ENCODE results near the gene COBL.

Gene COBL

GRCh38 chr7:51068401-51068800 is 248.2 kb downstream of the COBL start:
- in situ Hi-C loops (cut with HindIII; ENCODE audit: low sequenced_read_pairs), result no loop called here

DNA sequence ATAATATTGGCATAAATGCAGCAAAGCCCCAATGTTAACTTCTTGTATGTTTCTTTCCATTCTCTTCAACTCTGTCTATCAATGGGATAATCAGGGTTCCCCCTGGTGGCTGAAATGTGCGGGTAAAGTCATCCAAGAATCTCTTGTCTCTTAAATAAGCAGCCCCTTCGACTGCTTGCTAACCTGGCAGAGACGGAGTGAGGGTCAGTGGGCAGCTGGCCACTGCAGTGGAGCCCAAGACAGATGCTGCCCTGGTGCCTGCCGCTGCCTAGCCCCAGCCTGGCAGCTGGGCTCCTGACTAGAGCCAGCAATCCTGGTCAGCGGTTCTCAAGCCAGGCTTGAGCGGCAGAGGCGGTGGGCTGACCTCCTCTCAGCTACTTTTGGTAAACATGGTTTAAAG is 248.9 kb downstream of the COBL start:
- in situ Hi-C loops (cut with HindIII; ENCODE audit: low sequenced_read_pairs), result no loop called here

DNA sequence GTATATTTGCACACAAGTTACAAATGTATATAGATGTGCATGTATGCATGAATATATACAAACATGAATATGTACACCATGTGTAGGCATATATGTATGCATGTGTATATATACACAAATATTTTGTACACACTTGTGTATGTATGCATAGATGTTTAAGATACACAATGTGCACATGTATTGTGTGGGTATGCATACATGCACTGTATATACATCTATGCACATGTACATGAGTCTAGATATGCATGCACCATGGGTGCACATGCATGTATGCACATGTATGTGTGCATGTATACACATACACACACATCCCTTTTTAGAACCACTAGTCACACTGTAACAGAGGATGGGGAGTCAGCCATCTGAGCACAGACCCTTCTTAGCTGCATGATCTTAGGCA is 249.4 kb downstream of the COBL start:
- in situ Hi-C loops (cut with HindIII; ENCODE audit: low sequenced_read_pairs), result no loop called here

- in situ Hi-C loops (cut with HindIII; ENCODE audit: low sequenced_read_pairs), result no loop called here
Measured at GRCh38 chr7:51066405-51066882, 250.2 kb downstream of the COBL start.

GRCh38 chr7:51065766-51066165 is 250.8 kb downstream of the COBL start:
- in situ Hi-C loops (cut with HindIII; ENCODE audit: low sequenced_read_pairs), result no loop called here

GRCh38 chr7:51064688-51065087 is 251.9 kb downstream of the COBL start:
- in situ Hi-C loops (cut with HindIII; ENCODE audit: low sequenced_read_pairs), result no loop called here

DNA sequence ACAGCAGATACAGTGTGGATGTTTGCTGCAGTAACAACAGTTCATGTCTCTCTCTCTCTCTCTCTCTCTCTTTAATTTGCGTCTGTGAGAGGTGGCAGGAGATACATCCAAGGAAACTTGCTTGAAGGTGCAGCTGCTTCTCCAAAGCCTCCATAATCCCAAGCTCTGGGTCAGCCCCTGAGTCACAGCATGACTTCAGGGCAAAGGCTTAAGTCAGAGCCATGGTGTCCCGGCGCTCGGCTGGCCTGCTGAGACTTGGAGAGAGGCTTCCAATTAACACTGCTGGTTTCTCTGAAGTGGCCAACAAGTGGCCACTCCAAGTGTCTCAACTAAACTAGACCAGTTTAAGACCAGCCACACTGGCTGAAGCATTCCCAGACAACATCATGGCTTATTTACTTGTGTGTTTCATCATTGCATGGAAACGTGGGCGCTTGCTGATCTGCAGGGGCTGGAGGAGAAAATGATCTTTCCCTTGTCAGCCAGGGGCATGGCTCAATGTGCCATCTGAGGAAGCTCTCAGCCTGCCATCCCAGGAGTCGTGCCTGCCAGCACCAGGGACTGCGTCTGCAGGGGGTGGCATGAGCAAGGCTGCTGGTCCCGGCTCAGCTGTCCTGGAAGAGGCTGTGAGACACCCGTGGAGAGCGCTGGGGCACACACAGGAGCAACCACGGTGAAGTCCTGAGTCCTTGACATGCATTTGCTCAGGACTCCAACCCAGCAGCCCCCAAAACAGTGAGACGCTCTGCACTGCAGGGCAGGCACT is 254.2 kb downstream of the COBL start:
- in situ Hi-C loops (cut with HindIII; ENCODE audit: low sequenced_read_pairs), result no loop called here

- in situ Hi-C loops (cut with HindIII; ENCODE audit: low sequenced_read_pairs), result no loop called here
Measured at GRCh38 chr7:51060536-51060935, 256.1 kb downstream of the COBL start.

DNA sequence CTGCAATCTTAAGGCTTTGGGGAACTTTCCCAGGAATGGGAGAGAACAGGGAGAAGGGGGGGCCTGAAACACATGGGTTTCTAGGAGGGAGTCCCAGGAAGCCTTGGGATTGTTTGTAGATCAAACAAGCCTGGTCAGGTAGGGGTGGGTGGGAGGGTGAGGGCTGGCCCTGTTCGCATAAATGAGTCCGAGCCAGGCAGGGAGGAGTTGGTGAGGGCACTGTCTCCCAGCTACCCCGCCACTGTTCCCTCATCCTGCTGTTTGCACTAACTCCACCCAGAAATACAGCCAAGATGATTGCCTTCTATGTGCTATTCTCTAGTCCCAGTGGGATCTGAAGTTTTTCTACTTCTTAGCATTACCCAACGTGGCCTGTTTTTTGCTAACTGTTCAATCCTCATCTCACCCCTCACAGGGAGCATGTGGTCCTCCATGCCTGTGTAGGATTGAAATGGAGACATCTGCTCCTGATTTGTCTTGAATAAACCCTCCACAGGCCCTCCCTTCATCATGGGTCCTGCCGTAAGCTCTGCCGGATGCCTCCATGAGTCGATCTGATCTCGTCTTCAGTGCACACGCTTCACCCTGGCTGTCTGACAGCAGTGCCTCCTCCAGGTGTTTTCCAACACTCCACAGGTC is 257.0 kb downstream of the COBL start:
- in situ Hi-C loops (cut with HindIII; ENCODE audit: low sequenced_read_pairs), result no loop called here

DNA sequence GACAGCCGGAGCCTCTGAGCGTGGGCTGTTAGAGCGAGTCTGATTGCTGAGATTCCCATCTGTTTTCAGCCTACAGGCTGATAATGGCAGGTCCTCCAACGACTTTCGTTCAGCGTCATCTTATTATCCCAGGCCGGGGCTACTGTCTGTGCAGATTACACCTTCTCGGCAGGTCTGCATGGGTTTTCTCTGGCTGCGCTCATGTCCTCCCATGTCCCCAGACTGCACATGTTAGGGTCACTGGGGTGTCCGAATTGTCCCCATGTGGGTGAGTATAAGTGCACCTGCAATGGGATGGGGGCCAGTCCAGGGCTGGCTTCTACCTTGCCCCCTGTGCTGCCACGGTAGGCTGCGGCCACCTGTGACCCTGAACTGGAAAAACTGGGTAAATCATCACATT is 257.8 kb downstream of the COBL start:
- in situ Hi-C loops (cut with HindIII; ENCODE audit: low sequenced_read_pairs), result no loop called here

DNA sequence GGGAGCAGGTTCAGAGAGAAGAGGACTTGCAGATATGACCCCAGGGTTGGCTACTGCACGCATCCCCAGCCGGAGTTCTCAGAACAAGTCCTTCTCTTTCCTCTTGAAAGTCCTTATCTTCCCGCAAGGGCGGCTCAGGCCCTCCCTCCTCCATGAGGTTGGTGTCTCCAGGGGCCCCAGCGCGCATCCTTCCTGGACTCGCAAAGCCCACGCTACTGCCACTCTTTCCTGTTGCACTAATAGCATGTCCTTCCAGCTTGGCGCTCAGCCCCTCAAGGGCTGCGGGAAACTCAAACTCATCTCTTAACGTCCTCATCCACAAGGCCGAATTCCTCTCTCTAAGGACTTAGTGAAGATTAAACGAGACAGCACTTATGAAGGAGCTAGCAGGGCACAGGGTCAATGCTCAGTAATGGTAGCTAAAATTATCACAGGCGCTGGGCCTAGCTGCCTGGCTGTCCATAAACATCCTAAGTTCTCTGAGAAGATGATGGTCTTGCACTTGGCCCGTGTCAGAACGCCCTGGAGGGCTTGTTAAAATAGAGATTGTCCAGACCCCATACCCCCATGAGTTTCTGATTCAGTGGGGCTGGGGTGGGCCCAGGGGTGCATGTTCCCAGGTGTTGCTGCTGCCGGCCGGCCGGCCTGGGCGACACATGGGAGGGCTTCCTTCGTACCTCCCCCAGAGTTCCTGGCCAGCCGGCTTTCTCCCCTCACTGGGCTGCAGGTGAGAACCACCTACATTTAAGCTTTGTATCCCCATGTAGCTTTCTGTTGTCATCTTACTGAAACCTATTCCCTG is 261.4 kb downstream of the COBL start:
- in situ Hi-C loops (cut with HindIII; ENCODE audit: low sequenced_read_pairs), result no loop called here

DNA sequence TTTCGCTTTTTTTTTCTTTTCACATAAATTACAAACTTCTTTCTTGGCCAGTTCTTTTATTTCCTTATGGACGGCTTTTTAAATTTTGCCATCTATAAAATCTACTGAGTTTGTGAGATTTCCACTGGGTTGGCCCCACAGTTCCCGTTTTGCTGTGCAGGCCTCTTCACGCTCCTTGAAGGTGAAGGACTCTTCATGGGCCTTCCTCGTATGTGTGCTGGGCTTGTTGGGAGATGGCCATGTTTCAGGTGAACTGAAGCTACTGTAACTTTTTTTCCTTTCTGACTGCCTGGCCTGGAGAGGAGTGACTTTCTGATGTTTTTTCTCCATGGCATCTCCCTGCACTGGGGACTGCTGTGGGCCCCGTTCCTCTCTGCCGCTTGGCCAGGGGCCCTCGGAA is 262.4 kb downstream of the COBL start:
- in situ Hi-C loops (cut with HindIII; ENCODE audit: low sequenced_read_pairs), result no loop called here

- in situ Hi-C loops (cut with HindIII; ENCODE audit: low sequenced_read_pairs), result no loop called here
Measured at GRCh38 chr7:51053160-51053925, 263.3 kb downstream of the COBL start.

DNA sequence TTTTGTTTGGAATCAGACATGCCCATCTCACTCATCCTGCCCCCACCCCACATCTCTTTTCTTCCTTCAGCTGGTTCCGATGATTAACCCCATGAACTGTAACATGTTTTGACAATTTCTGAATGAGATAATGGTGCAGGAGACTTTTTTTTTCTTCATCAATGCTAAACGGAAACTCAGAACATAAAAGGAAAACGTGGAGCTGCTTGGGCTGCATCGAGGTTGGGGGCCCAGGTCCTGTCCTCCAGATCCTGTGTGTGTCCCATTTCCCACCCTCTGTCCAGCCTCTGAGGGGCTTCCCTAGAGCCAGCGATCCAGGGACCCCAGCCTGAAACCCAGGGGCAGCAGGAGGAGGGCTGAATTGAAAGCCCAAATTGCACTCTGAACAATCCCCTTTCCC is 270.1 kb downstream of the COBL start:
- in situ Hi-C loops (cut with HindIII; ENCODE audit: low sequenced_read_pairs), result no loop called here

- in situ Hi-C loops (cut with HindIII; ENCODE audit: low sequenced_read_pairs), result no loop called here
Measured at GRCh38 chr7:51046103-51046466, 270.5 kb downstream of the COBL start.

- in situ Hi-C loops (cut with HindIII; ENCODE audit: low sequenced_read_pairs), result no loop called here
Measured at GRCh38 chr7:51045319-51046102, 271.1 kb downstream of the COBL start.

GRCh38 chr7:51043461-51043860 is 273.1 kb downstream of the COBL start:
- in situ Hi-C loops (cut with HindIII; ENCODE audit: low sequenced_read_pairs), result no loop called here

DNA sequence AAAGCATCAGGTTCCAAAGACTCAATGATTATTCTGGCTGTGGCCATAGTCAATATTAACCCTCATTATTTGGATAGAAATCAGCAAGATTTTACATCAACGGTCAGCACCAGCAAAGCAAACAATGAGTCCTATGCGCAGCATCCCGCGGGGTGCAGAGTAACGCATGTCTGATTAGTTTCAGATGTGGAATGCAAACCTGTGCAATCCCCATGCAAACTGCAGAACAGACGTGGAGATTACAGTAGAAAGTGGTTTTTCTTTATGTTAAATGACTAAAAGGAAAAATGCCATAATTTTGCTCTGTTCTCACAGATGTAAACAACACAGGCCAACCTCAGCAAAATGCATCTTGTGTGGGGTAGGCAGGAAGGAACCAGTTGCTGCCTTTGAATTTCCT is 275.8 kb downstream of the COBL start:
- in situ Hi-C loops (cut with HindIII; ENCODE audit: low sequenced_read_pairs), result no loop called here

DNA sequence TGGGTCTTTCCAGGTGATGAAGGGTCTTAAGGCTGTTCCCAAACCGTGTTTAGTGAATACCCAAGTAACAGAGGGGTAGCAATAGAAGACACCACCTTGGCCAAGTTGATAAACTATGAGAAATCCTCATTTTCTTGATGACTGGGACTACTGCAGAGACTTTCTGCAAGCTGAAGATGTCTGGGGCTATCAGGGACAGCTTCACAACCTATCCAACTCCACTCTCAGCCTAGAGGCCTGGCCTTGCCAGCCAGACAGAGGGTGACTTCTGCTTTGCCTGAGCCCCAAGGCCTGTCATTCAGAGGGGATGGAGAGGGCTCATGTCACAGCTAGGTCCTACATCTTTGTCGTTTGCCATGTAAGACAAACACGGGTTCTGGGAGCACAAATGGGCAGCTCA is 278.0 kb downstream of the COBL start:
- in situ Hi-C loops (cut with HindIII; ENCODE audit: low sequenced_read_pairs), result no loop called here

- in situ Hi-C loops (cut with HindIII; ENCODE audit: low sequenced_read_pairs), result no loop called here
Measured at GRCh38 chr7:51035716-51036115, 280.9 kb downstream of the COBL start.
